Amygdala (tissue), 56 donors: ENCODE results near the gene DNAH2.

Source experiments
- DNase-seq, 56 donors: peaks; one replicate each; lab custom pipeline; 2025; lab: John Stamatoyannopoulos, UW

Gene DNAH2

GRCh38 chr17:7756968-7757367 lies 39.4 kb downstream of the DNAH2 start:
- DNase-seq, result no peak

- DNase-seq, result no peak
Observed at GRCh38 chr17:7763919-7764318, 46.4 kb downstream of the DNAH2 start.

- no peak for DNase-seq
Observed at GRCh38 chr17:7767004-7767403, 49.5 kb downstream of the DNAH2 start.

GRCh38 chr17:7767405-7768021 lies 50.0 kb downstream of the DNAH2 start:
- DNase-seq, result peak in 2 of 56 donors; percentile 5 to 17

- no peak for DNase-seq
Observed at GRCh38 chr17:7769854-7770253, 52.3 kb downstream of the DNAH2 start.

- no peak for DNase-seq
Observed at GRCh38 chr17:7774055-7774521, 56.5 kb downstream of the DNAH2 start.

GRCh38 chr17:7775051-7775450 lies 57.5 kb downstream of the DNAH2 start:
- DNase-seq, result no peak

- DNase-seq, result no peak
Observed at GRCh38 chr17:7777017-7777416, 59.5 kb downstream of the DNAH2 start.

- no peak for DNase-seq
Observed at GRCh38 chr17:7780736-7781135, 63.2 kb downstream of the DNAH2 start.

- DNase-seq, result no peak
Observed at GRCh38 chr17:7781429-7781828, 63.9 kb downstream of the DNAH2 start.

GRCh38 chr17:7782240-7782639 lies 64.7 kb downstream of the DNAH2 start:
- no peak for DNase-seq

GRCh38 chr17:7786866-7787265 lies 69.3 kb downstream of the DNAH2 start:
- DNase-seq, result no peak

GRCh38 chr17:7789131-7789530 lies 71.6 kb downstream of the DNAH2 start:
- DNase-seq, result no peak

- DNase-seq, result no peak
Observed at GRCh38 chr17:7790150-7790549, 72.6 kb downstream of the DNAH2 start.

GRCh38 chr17:7792611-7793010 lies 75.1 kb downstream of the DNAH2 start:
- no peak for DNase-seq

- DNase-seq, result no peak
Observed at GRCh38 chr17:7794075-7794663, 76.6 kb downstream of the DNAH2 start.

GRCh38 chr17:7797976-7798375 lies 80.4 kb downstream of the DNAH2 start:
- DNase-seq, result no peak

- DNase-seq, result no peak
Observed at GRCh38 chr17:7798839-7799238, 81.3 kb downstream of the DNAH2 start.

GRCh38 chr17:7803981-7804380 lies 86.4 kb downstream of the DNAH2 start:
- no peak for DNase-seq

- peak in 1 of 56 donors; percentile 6 for DNase-seq
Observed at GRCh38 chr17:7806587-7806986, 89.0 kb downstream of the DNAH2 start.

- no peak for DNase-seq
Observed at GRCh38 chr17:7807206-7807605, 89.7 kb downstream of the DNAH2 start.

GRCh38 chr17:7809086-7809790 lies 91.7 kb downstream of the DNAH2 start:
- DNase-seq, result no peak
